Limb (tissue), 2 donors: ENCODE measurements around the gene MN1.

Experiments
- DNase-seq, 2 donors: peaks; one replicate each; pipeline ENCODE4 v3.0.0-alpha.2; 2016; ENCODE audit errors: extremely low spot score in 2 of 2

MN1 gene

GRCh38 chr22:27800250-27801201 is 1.0 kb downstream of the MN1 start:
- DNase-seq = peak in 1 of 2 donors; percentile 74

GRCh38 chr22:27799827-27800249 is 1.7 kb downstream of the MN1 start:
- DNase-seq = peak in 1 of 2 donors; percentile 61

GRCh38 chr22:27799015-27799826 is 2.3 kb downstream of the MN1 start:
- DNase-seq = no peak

GRCh38 chr22:27798511-27799014 is 3.0 kb downstream of the MN1 start:
- peak in 1 of 2 donors; percentile 69 for DNase-seq

- DNase-seq = peak in 1 of 2 donors; percentile 61
Observed at GRCh38 chr22:27797520-27798391, 3.8 kb downstream of the MN1 start.

- peak in 1 of 2 donors; percentile 57 for DNase-seq
Observed at GRCh38 chr22:27796829-27797519, 4.6 kb downstream of the MN1 start.

GRCh38 chr22:27795696-27796517 is 5.6 kb downstream of the MN1 start:
- DNase-seq = no peak

- DNase-seq = peak in 1 of 2 donors; percentile 64
Observed at GRCh38 chr22:27795053-27795452, 6.5 kb downstream of the MN1 start.

- no peak for DNase-seq
Observed at GRCh38 chr22:27794226-27794625, 7.3 kb downstream of the MN1 start.

GRCh38 chr22:27793576-27793975 is 8.0 kb downstream of the MN1 start:
- no peak for DNase-seq

- DNase-seq = no peak
Observed at GRCh38 chr22:27792452-27793161, 8.9 kb downstream of the MN1 start.

GRCh38 chr22:27791859-27792241 is 9.7 kb downstream of the MN1 start:
- DNase-seq = no peak

- DNase-seq = no peak
Observed at GRCh38 chr22:27791159-27791858, 10.2 kb downstream of the MN1 start.

GRCh38 chr22:27790376-27791158 is 11.0 kb downstream of the MN1 start:
- DNase-seq = peak in 1 of 2 donors; percentile 52

GRCh38 chr22:27788500-27789288 is 12.9 kb downstream of the MN1 start:
- DNase-seq = no peak

- DNase-seq = no peak
Observed at GRCh38 chr22:27786965-27787364, 14.6 kb downstream of the MN1 start.
